CD4-positive, alpha-beta T cell treated with Interleukin-21 for 1 hour (primary cell): ENCODE results near the gene FAM234A.

Experiments
- DNase-seq: peaks from one replicate; pipeline ENCODE4 v3.0.0-alpha.2; 2020

FAM234A gene

DNA sequence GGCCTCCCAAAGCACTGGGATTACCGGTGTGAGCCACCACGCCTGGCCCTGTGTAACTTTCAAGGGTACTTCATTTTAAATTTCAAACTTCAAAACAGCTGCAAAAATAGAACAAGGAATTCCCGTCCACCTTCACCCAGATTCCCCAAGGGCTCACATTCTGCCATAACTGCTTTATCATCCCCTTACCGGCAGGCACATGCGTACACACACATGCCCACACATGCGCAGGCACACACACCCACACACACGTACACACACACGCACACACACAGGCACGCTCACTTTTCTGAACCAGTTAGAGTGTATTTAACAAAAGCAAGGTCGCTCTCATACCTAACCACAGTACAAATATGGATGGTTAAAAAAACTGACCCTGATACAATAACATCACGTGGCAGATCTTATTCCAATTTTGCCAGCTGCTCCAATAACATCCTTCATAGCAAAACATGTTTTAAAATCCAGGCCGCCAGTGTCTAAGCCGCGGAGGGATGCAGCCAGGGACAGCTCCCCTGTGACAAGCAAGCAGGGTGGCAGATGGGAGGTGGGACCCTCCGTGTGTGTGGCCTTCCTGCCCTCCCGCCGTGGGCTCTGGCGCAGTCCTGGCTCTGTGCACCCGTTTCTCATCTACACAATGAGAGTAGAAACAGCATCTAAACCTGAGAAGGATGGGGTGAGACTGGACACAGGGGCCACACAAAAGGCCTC, 71.5 kb downstream of the FAM234A start:
- no peak for DNase-seq

DNA sequence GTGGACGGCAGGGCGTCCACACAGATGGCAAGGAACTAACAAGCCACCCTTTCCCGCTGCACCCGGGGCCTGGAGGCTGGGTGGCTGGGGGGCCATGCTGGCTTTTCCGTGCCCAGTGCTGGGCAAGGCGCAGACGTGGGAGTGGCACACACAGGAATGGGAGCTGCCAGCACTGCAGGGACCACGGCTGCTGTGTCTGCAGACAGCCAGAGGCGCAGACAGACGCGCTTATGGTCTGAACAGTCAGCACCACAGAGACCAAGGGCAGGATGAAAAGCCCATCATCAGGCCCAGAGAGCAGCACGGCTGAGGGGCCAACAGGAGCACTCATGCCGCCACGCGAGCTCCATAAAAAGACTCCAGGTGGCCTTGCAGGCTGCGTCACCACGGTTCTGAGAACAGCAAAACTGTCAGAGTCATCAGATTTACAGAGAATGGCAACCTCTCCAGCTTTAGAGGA, 72.3 kb downstream of the FAM234A start:
- DNase-seq, result no peak

DNA sequence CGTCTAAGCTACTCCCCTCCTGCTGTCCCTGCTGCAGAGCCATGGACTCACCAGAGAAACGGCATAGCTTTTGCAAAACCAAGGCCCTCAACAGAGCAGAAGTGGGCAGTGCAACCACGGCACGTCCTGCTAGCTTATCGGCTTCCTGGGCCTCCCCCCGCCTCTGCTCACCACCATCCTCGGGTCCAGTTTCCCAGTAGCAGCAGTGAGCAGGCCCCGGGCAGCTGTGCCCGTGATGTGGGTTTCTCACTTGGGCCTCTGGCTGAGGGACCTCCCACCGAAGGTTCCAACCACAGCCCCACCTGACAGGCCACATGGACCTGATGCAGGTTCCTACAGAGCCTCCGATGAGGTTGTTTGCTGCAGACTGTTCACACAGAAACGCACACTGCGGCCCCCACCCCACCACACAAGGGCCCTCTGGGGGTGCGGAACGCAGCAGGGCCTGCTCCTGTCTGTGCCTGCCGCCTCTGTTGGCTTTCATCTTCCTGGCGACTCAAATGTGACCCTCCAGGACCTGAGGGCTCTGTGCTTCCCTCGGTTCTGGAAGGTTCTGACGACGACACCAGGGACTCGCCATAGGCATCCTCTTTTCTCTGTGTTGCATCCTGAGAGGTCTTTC, 73.2 kb downstream of the FAM234A start:
- DNase-seq, result no peak

DNA sequence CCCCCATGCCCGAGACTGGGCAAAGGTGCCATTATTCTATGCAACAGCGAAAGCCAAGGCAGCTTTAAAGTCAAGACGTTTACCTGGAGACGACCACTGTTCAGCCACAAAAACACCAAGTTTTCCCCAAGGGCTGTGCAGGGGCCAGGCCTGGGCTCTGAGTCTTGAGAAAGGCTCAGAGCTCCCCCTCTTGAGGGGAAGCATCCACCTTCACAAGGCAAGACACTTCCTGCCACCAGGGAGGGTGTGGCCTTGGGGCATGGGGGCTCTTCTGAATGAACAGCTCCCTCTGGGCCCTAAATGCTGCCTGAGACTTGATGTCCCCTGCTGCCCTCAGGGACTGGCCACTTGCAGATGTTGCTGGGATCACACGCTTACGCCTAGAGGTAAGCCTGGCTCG, 74.9 kb downstream of the FAM234A start:
- DNase-seq, result no peak

DNA sequence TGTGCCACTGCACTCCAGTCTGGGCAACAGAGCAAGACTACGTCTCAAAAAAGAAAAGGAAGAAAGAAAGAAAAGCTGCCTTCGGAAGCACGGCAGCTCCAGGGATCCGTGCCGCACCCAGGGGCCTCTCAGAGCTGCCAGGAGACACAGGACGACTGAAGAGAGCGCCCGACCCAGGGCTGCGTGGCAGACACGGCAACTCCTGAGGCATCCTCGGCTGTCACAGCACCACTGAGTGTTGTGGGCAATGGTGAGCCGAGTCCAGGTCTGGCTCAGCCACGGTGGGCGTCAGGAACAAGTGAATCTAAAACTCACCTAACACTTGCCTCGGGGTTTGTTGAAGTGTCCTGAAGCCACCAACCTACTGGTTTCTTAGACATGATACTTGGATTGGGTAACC, 77.1 kb downstream of the FAM234A start:
- no peak for DNase-seq

- no peak for DNase-seq
These were observed 79.7 kb downstream of the FAM234A start for GRCh38 chr16:314351-314750.

- no peak for DNase-seq
These were observed 80.2 kb downstream of the FAM234A start for GRCh38 chr16:314795-315299.
